ACC112 (cell line): Measurements from ENCODE around the gene ZBTB40.

ENCODE experiments used
- H2AFZ ChIP-seq: fragments of 200-600 bp; sonication (generic); one replicate; pipeline ENCODE4 v1.6.0; 2017; ENCODE audit warnings: antibody characterized with exemption, low read length; ENCODE audit not compliant: unreplicated experiment
- H3K27ac ChIP-seq: fragments of 200-600 bp; sonication (generic); 2 replicates; pipeline ENCODE4 v1.5.1; 2014; ENCODE audit warnings: low read depth, mild to moderate bottlenecking, antibody characterized with exemption, low read length, moderate library complexity
- H3K27me3 ChIP-seq: fragments of 200-600 bp; sonication (generic); 2 replicates; pipeline ENCODE4 v1.6.1; 2014; ENCODE audit warnings: mild to moderate bottlenecking, antibody characterized with exemption, low read length, moderate library complexity, mixed read lengths; ENCODE audit not compliant: insufficient read depth
- H3K36me3 ChIP-seq: fragments of 200-600 bp; sonication (generic); 2 replicates; pipeline ENCODE4 v1.6.1; 2016; ENCODE audit warnings: mild to moderate bottlenecking, antibody characterized with exemption, low read length, moderate library complexity, mixed read lengths; ENCODE audit not compliant: insufficient read depth
- H3K4me1 ChIP-seq: fragments of 200-600 bp; sonication (generic); one replicate; pipeline ENCODE4 v1.6.1; 2016; ENCODE audit warnings: low read length, mixed read lengths; ENCODE audit not compliant: insufficient read depth, unreplicated experiment, control insufficient read depth
- H3K4me3 ChIP-seq: fragments of 200-600 bp; sonication (generic); 2 replicates; pipeline ENCODE4 v1.5.1; 2014; ENCODE audit warnings: mild to moderate bottlenecking, low read depth, low read length
- H3K79me2 ChIP-seq: fragments of 200-600 bp; sonication (generic); one replicate; pipeline ENCODE4 v1.6.0; 2016; ENCODE audit warnings: low read length; ENCODE audit not compliant: control insufficient read depth, unreplicated experiment, insufficient read depth

Gene ZBTB40

GRCh38 chr1:22500471-22500870 lies 48.8 kb downstream of the ZBTB40 start:
- Histone ChIP-seq H2AFZ (no peak overlapping the region), H3K27ac (no peak overlapping the region), H3K4me1 (peaks cover 7% of the 10 kb centered on the region), H3K36me3 (no peaks in the 10 kb centered on the region), H3K4me3 (no peak overlapping the region), H3K27me3 (no peaks in the 10 kb centered on the region), H3K79me2 (no peaks in the 10 kb centered on the region)

- no peaks in the 10 kb centered on the region for H3K27me3 ChIP-seq
- no peaks in the 10 kb centered on the region for H3K36me3 ChIP-seq
- peaks cover 7% of the 10 kb centered on the region for H3K4me1 ChIP-seq
- H3K4me3 ChIP-seq = no peak overlapping the region
- no peaks in the 10 kb centered on the region for H3K79me2 ChIP-seq
- H2AFZ ChIP-seq = no peak overlapping the region
- H3K27ac ChIP-seq = no peak overlapping the region
These were observed 50.6 kb downstream of the ZBTB40 start for GRCh38 chr1:22502202-22502601.

DNA sequence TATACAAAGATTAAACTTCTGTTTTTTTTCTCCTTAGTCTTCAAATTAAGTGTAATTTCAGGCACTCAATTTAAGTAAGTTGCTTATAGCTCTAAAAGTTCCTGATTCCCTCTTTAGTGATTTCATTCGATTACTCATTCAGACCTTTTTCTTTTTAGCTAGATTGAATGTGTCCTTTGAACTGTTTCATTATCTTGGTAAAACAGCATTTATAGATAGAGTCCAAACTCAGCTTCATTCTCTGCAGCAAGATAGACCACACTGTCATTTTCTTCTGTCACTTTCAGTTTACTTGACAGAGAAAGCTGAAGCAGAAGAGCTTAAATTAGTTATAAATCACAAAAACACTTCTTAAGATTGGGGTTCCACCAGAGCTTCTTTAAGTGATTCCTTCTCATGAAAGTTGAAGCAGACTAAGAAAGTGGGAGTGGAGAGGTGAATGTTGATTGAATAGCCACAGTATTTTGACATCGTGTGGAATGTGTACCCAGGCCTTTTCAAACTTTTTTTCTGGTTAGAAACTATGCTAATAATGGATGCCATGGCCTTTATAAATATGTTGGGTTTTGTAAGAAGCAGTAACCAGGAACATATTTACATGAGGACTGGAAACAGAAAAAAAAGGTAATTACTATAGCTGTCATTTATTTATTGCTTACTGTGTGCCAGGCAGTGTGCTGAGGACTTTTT lies 52.2 kb downstream of the ZBTB40 start:
- no peaks in the 10 kb centered on the region for H3K27me3 ChIP-seq
- no peak overlapping the region for H3K27ac ChIP-seq
- H3K4me3 ChIP-seq = no peak overlapping the region
- 0 out of 2 replicates have a peak, but pooled peaks cover 6% of the 10 kb centered on the region for H3K36me3 ChIP-seq
- peaks cover 7% of the 10 kb centered on the region for H3K4me1 ChIP-seq
- no peak overlapping the region for H2AFZ ChIP-seq
- no peaks in the 10 kb centered on the region for H3K79me2 ChIP-seq

- H3K4me3 ChIP-seq = no peak overlapping the region
- no peak overlapping the region for H3K27ac ChIP-seq
- H3K79me2 ChIP-seq = no peaks in the 10 kb centered on the region
- 0 out of 2 replicates have a peak, but pooled peaks cover 7% of the 10 kb centered on the region for H3K36me3 ChIP-seq
- H2AFZ ChIP-seq = no peak overlapping the region
- H3K27me3 ChIP-seq = no peaks in the 10 kb centered on the region
- no peaks in the 10 kb centered on the region for H3K4me1 ChIP-seq
These were observed 54.6 kb downstream of the ZBTB40 start for GRCh38 chr1:22506130-22506692.

GRCh38 chr1:22507587-22507986 lies 55.9 kb downstream of the ZBTB40 start:
- H3K27ac ChIP-seq = no peak overlapping the region
- H3K4me1 ChIP-seq = no peaks in the 10 kb centered on the region
- H3K27me3 ChIP-seq = no peaks in the 10 kb centered on the region
- no peaks in the 10 kb centered on the region for H3K79me2 ChIP-seq
- H2AFZ ChIP-seq = no peak overlapping the region
- no peak overlapping the region for H3K4me3 ChIP-seq
- 0 out of 2 replicates have a peak, but pooled peaks cover 7% of the 10 kb centered on the region for H3K36me3 ChIP-seq

GRCh38 chr1:22508329-22508728 lies 56.7 kb downstream of the ZBTB40 start:
- H3K4me1 ChIP-seq = no peaks in the 10 kb centered on the region
- peaks cover 12% of the 10 kb centered on the region; the same call in 1 of the 2 replicates for H3K36me3 ChIP-seq

GRCh38 chr1:22508991-22509390 lies 57.3 kb downstream of the ZBTB40 start:
- H3K27me3 ChIP-seq = no peaks in the 10 kb centered on the region
- no peak overlapping the region for H3K27ac ChIP-seq
- H3K4me3 ChIP-seq = no peak overlapping the region
- no peaks in the 10 kb centered on the region for H3K79me2 ChIP-seq
- H3K36me3 ChIP-seq = peaks cover 12% of the 10 kb centered on the region; the same call in 1 of the 2 replicates
- H3K4me1 ChIP-seq = no peaks in the 10 kb centered on the region
- H2AFZ ChIP-seq = no peak overlapping the region

More at GRCh38 chr1:22508329-22508728, 56.7 kb downstream of the ZBTB40 start:
- no peaks in the 10 kb centered on the region for H3K27me3 ChIP-seq
- no peak overlapping the region for H3K4me3 ChIP-seq
- no peak overlapping the region for H3K27ac ChIP-seq
- H2AFZ ChIP-seq = no peak overlapping the region
- H3K79me2 ChIP-seq = no peaks in the 10 kb centered on the region

DNA sequence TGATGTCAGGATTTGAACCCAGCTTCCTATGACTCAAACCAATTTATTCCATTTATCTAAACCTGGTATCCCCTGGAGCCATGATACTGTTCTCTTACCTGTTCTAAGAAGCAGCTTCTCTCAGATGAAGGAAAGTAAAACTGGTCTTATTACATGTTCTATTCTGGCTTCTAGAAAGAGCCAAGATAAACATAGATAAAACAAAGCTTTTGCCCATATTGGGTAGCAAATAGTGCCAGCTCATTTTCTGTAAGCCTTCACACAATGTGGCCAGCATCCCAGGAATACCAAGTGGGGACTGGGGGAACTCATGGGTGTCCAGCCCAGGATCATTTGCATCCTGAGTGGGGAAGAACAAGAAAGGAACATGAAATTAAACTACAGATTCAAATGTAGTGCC lies 58.2 kb downstream of the ZBTB40 start:
- H3K27me3 ChIP-seq = no peaks in the 10 kb centered on the region
- H3K79me2 ChIP-seq = no peaks in the 10 kb centered on the region
- no peak overlapping the region for H3K27ac ChIP-seq
- peaks cover 12% of the 10 kb centered on the region for H3K36me3 ChIP-seq
- H3K4me1 ChIP-seq = no peaks in the 10 kb centered on the region
- no peak overlapping the region for H3K4me3 ChIP-seq
- no peak overlapping the region for H2AFZ ChIP-seq

DNA sequence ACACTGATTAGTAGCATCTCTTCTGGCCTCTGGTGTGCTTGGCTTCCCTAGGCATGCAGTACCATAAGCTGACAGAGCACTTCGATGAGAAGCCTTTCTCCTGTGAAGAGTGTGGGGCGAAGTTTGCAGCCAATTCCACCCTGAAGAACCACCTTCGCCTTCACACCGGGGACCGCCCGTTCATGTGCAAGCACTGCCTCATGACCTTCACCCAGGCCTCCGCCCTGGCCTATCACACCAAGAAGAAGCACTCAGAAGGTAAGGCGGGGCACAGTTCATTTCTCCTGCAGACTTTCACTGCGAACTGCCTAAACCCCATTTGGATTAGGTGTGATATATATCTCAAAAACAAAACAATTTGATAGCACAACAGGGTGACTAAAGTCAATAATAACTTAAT lies 61.2 kb downstream of the ZBTB40 start:
- Histone ChIP-seq H3K4me1 (no peaks in the 10 kb centered on the region), H3K27me3 (no peaks in the 10 kb centered on the region), H3K36me3 (peaks cover 15% of the 10 kb centered on the region), H3K4me3 (no peak overlapping the region), H3K27ac (no peak overlapping the region), H3K79me2 (no peaks in the 10 kb centered on the region), H2AFZ (no peak overlapping the region)

GRCh38 chr1:22516906-22517571 lies 65.4 kb downstream of the ZBTB40 start:
- no peak overlapping the region for H3K27ac ChIP-seq
- no peaks in the 10 kb centered on the region for H3K79me2 ChIP-seq
- H2AFZ ChIP-seq = no peak overlapping the region
- peaks cover 21% of the 10 kb centered on the region for H3K36me3 ChIP-seq
- no peaks in the 10 kb centered on the region for H3K27me3 ChIP-seq
- no peak overlapping the region for H3K4me3 ChIP-seq
- no peaks in the 10 kb centered on the region for H3K4me1 ChIP-seq

- H3K27ac ChIP-seq = no peak overlapping the region
- H3K4me1 ChIP-seq = no peaks in the 10 kb centered on the region
- H2AFZ ChIP-seq = no peak overlapping the region
- no peak overlapping the region for H3K4me3 ChIP-seq
- H3K36me3 ChIP-seq = peaks cover 23% of the 10 kb centered on the region
- H3K79me2 ChIP-seq = no peaks in the 10 kb centered on the region
- no peaks in the 10 kb centered on the region for H3K27me3 ChIP-seq
These were observed 66.3 kb downstream of the ZBTB40 start for GRCh38 chr1:22517956-22518355.
